ENCODE measurements around the gene HOXB2. TPM values are rescaled to one million over a fixed set of nuclear protein-coding genes. Genes with fewer than 3 reads are reported as not detected.
A peak's percentile ranks its signal among the peaks of the same experiment; 100 is the strongest.

Gene HOXB2
- total RNA-seq, 4 donors from 2014 or later, result 36.3 to 86.4 (median 63.4) TPM

GRCh38 chr17:48569240-48569582 is 24.3 kb upstream of the HOXB2 start:
- H3K27ac ChIP-seq (replicated peaks in 1 of 4), result peak overlapping the region; percentile 91 to 97 (median 96)
- TF ChIP-seq EP300 (IDR thresholded peaks at IDR 0.05) (no peak), POLR2A (IDR thresholded peaks at IDR 0.05; ENCODE audit: low read depth) (no peak), POLR2AphosphoS5 (IDR thresholded peaks at IDR 0.05) (no peak)
- TF ChIP-seq, protein P1, sequence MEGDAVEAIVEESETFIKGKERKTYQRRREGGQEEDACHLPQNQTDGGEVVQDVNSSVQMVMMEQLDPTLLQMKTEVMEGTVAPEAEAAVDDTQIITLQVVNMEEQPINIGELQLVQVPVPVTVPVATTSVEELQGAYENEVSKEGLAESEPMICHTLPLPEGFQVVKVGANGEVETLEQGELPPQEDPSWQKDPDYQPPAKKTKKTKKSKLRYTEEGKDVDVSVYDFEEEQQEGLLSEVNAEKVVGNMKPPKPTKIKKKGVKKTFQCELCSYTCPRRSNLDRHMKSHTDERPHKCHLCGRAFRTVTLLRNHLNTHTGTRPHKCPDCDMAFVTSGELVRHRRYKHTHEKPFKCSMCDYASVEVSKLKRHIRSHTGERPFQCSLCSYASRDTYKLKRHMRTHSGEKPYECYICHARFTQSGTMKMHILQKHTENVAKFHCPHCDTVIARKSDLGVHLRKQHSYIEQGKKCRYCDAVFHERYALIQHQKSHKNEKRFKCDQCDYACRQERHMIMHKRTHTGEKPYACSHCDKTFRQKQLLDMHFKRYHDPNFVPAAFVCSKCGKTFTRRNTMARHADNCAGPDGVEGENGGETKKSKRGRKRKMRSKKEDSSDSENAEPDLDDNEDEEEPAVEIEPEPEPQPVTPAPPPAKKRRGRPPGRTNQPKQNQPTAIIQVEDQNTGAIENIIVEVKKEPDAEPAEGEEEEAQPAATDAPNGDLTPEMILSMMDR (IDR thresholded peaks at IDR 0.05), result no peak

DNA sequence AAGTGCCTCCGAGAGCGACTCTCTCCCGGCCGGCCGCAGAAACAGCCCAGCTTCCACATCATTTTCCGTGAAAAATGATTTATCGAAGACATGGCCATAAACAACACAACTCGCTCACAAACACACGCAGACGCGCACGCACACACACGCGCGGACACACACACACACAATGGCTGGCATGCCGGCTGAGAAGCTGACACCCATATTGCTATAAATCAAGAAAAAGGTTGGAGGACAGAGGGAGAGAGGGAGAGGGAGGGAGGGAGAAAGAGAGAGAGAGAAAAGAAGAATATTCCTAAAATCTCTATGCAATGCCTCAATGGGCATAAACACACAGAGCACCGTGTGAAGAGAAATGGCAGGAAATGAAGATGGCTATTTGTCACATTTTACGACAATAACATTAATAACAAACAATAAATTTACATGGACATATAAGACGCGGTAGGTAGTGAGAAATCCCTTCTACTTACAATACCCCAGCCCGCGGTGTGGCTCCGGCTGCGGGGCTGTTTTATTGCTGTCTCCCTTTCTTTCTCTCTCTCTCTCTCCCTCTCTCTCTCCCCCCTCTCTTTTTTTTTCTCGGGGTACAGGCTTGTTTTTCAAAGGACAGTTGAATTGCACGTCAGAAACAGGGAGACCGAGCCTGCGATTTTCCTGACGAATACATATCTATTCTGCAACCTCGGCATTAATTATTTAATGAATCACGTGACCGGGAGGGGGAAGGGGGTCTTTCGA is 23.8 kb upstream of the HOXB2 start:
- intact Hi-C loops (cut with DNase I), result no loop called here
- H3K4me1 ChIP-seq, result peaks cover 55 to 100% (median 98%) of the 10 kb centered on the region in 4 donors
- H3K36me3 ChIP-seq, result no peaks in the 10 kb centered on the region
- H3K9me3 ChIP-seq, result no peaks in the 10 kb centered on the region
- DNase-seq (ENCODE audit: extremely low spot score), result no peak
- peak overlapping the region; percentile 41 to 90 (median 77) for H3K4me3 ChIP-seq
- H3K27me3 ChIP-seq, result no peaks in the 10 kb centered on the region
- peak overlapping the region; percentile 91 to 97 (median 96) for H3K27ac ChIP-seq (replicated peaks in 1 of 4)
- 15% methylated on average over 33 of the region's 33 CpGs for WGBS
- TF ChIP-seq POLR2A (IDR thresholded peaks at IDR 0.05; ENCODE audit: low read depth), result no peak
- no peak for TF ChIP-seq EP300 (IDR thresholded peaks at IDR 0.05)
- TF ChIP-seq, protein P1 (IDR thresholded peaks at IDR 0.05), result no peak
- TF ChIP-seq POLR2AphosphoS5 (IDR thresholded peaks at IDR 0.05), result no peak

More at GRCh38 chr17:48569240-48569582, 24.3 kb upstream of the HOXB2 start:
- no peak for DNase-seq (ENCODE audit: extremely low spot score)
- Histone ChIP-seq H3K4me1 (peaks cover 55 to 99% (median 98%) of the 10 kb centered on the region in 4 donors), H3K27me3 (no peaks in the 10 kb centered on the region), H3K4me3 (peak overlapping the region; percentile 41 to 90 (median 77)), H3K9me3 (no peaks in the 10 kb centered on the region), H3K36me3 (no peaks in the 10 kb centered on the region)
- intact Hi-C loops (cut with DNase I), result no loop called here
- 18% methylated on average over 3 of the region's 3 CpGs for WGBS

DNA sequence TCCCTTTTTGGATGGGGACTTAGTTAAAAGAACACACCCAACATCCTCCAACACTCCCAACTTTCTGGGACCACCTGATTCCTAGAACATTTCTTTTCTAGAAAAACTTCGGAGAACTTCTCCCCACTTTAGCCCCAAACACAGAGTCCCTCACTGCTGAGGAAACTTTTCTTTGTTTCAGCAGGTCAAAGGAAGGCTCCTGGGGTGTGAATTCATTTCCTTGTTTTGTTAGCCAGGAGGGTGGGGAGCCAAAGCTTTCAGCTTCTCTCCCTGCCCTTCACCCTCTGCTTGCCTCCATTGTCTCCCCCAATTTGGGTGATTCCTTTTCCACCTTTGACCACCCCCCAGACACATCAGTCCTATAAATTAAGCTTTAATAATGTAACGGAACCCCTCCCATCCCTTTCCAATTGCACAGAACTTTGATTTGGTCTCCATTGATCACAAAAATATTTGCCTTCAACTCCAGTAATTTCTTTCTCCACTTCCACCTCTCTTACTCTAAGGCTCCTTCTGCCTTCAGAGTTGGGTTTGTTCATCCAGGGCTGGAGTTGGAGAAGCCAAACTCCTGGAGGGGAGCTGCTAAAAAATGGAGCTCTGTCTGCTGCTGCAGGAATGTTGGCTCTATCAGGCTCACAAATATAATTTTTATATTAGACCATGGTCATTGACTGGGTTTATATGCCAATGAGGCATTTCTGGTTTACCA is 22.9 kb upstream of the HOXB2 start:
- Histone ChIP-seq H3K36me3 (no peaks in the 10 kb centered on the region), H3K27ac (replicated peaks in 1 of 4) (peak overlapping the region; percentile 91 to 97 (median 96)), H3K4me3 (peak overlapping the region; percentile 41 to 90 (median 77)), H3K4me1 (peaks cover 55 to 100% (median 98%) of the 10 kb centered on the region in 4 donors), H3K27me3 (no peaks in the 10 kb centered on the region), H3K9me3 (no peaks in the 10 kb centered on the region)
- DNase-seq (ENCODE audit: extremely low spot score), result no peak
- TF ChIP-seq POLR2AphosphoS5 (IDR thresholded peaks at IDR 0.05), result no peak
- TF ChIP-seq, protein P1 (IDR thresholded peaks at IDR 0.05), result no peak
- TF ChIP-seq POLR2A (IDR thresholded peaks at IDR 0.05; ENCODE audit: low read depth), result no peak
- TF ChIP-seq EP300 (IDR thresholded peaks at IDR 0.05), result no peak
- 43% methylated on average over 2 of the region's 2 CpGs for WGBS
- intact Hi-C loops (cut with DNase I), result no loop called here

DNA sequence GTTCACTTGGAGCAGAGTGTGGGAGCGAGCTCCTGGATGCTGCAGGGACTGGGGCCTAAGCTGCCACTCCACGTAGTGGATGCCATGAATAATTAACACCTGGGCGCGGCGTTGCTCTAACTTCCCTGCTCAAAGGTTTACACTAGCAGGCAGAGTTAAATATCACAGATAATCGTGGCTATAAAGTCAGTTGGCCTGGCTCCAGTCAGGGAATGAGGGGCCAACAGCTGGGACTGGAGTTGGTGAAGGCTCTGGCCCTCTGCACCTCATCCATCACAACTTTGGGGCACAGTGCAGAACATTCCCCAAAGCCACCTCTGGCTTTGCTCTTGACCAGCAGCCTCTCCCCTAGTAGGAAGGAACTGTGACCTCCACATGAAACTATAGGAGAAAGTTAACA is 22.3 kb upstream of the HOXB2 start:
- DNase-seq (ENCODE audit: extremely low spot score), result no peak
- WGBS, result 53% methylated on average over 6 of the region's 6 CpGs
- H3K4me3 ChIP-seq, result peak overlapping the region in 1 of 4 donors; percentile 3
- peaks cover 58 to 100% (median 98%) of the 10 kb centered on the region in 4 donors for H3K4me1 ChIP-seq
- no peaks in the 10 kb centered on the region for H3K9me3 ChIP-seq
- H3K27ac ChIP-seq (replicated peaks in 1 of 4), result peak overlapping the region; percentile 91 to 97 (median 96)
- TF ChIP-seq POLR2A (IDR thresholded peaks at IDR 0.05; ENCODE audit: low read depth), result no peak
- TF ChIP-seq EP300 (IDR thresholded peaks at IDR 0.05), result no peak
- no peak for TF ChIP-seq POLR2AphosphoS5 (IDR thresholded peaks at IDR 0.05)
- TF ChIP-seq, protein P1 (IDR thresholded peaks at IDR 0.05), result no peak
- intact Hi-C loops (cut with DNase I), result no loop called here
- no peaks in the 10 kb centered on the region for H3K27me3 ChIP-seq
- no peaks in the 10 kb centered on the region for H3K36me3 ChIP-seq
